ENCODE measurements around the gene DUT. TPM values are rescaled to one million over a fixed set of nuclear protein-coding genes. Genes with fewer than 3 reads are reported as not detected.

DUT gene
- 100 to 1,000 TPM; 527 TPM for total RNA-seq

- Mint-ChIP-seq H3K27me3 (no peaks in the 10 kb centered on the region), H3K36me3 (ENCODE audit: low read depth) (peaks cover 52% of the 10 kb centered on the region), H3K27ac (peak within 1 kb of the TSS; percentile 96), H3K9me3 (no peaks in the 10 kb centered on the region), H3K4me3 (peak within 1 kb of the TSS; percentile 98), H3K4me1 (ENCODE audit: low read depth) (peaks cover 32% of the 10 kb centered on the region)
- ChIA-PET CTCF (no interaction called here), POLR2A (interaction anchor here (0.6 to 2.6 kb wide), 8 partner anchors 10 to 706 kb away, joined by 3 to 27 read pairs (median 4); partner anchors contain the start of gene CEP152)
- peak; percentile 81 for ATAC-seq
- TF ChIP-seq, protein P1, sequence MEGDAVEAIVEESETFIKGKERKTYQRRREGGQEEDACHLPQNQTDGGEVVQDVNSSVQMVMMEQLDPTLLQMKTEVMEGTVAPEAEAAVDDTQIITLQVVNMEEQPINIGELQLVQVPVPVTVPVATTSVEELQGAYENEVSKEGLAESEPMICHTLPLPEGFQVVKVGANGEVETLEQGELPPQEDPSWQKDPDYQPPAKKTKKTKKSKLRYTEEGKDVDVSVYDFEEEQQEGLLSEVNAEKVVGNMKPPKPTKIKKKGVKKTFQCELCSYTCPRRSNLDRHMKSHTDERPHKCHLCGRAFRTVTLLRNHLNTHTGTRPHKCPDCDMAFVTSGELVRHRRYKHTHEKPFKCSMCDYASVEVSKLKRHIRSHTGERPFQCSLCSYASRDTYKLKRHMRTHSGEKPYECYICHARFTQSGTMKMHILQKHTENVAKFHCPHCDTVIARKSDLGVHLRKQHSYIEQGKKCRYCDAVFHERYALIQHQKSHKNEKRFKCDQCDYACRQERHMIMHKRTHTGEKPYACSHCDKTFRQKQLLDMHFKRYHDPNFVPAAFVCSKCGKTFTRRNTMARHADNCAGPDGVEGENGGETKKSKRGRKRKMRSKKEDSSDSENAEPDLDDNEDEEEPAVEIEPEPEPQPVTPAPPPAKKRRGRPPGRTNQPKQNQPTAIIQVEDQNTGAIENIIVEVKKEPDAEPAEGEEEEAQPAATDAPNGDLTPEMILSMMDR (IDR thresholded peaks at IDR 0.05): no peak
- intact Hi-C loops (cut with micrococcal nuclease): no loop called here
- peak; percentile 84 for DNase-seq
These were observed at the start of gene DUT for GRCh38 chr15:48330855-48331795. Gene DUT, plus strand, starts transcription at chr15:48331429. Its CDS starts 87 bp downstream, at chr15:48331516.

DNA sequence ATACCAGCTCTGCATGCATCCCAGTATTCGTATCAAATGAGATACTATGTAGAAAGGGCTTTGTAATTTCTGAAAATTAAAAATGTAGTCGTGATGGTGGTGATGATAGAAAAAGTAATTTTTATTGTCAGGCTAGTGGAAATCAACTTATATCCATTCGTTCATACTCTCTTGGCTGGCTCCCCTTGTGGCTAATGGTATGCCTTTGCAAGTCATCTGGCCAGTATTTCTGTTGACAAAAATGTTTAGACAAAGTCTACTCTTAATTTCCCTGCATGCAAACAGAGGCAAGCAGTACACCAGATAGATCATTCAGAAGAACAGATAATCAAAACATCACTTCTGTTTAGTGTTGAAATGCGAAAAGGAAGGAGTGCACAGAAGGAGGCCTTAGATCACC, 49.6 kb upstream of the DUT start:
- no peak for DNase-seq
- CTCF ChIA-PET: no interaction called here

DNA sequence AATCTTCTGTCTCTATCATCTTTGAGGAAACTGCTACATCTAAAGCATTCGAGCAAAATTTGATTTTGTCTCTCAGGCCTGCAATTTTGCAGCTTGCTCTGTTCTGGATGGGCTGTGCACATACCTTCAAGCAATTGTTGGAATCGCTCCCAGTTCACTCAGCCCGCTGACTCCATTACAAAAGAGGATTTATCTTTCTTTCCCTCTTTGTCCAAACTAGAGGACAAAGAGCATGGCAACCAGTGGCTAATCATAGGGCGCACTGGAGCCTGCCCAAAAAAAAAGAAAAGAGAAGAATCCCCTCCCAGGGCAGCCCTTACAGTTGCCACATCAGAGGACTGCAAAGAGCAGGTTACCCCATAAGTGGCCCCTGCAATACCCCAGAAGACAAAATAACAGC, 49.0 kb upstream of the DUT start:
- no peaks in the 10 kb centered on the region for H3K36me3 Mint-ChIP-seq (ENCODE audit: low read depth)
- ATAC-seq (no peak), DNase-seq (no peak)
- peaks cover 2% of the 10 kb centered on the region for H3K4me1 Mint-ChIP-seq (ENCODE audit: low read depth)
- H3K4me3 Mint-ChIP-seq: no peak overlapping the region
- ChIA-PET POLR2A (no interaction called here), CTCF (no interaction called here)
- peaks cover 5% of the 10 kb centered on the region for H3K27me3 Mint-ChIP-seq
- no peak overlapping the region for H3K27ac Mint-ChIP-seq
- TF ChIP-seq, protein P1 (IDR thresholded peaks at IDR 0.05): no peak
- no peaks in the 10 kb centered on the region for H3K9me3 Mint-ChIP-seq
- intact Hi-C loops (cut with micrococcal nuclease): no loop called here

More for the DNA sequence above, 49.6 kb upstream of the DUT start:
- POLR2A ChIA-PET: no interaction called here
- peaks cover 5% of the 10 kb centered on the region for H3K27me3 Mint-ChIP-seq
- intact Hi-C loops (cut with micrococcal nuclease): no loop called here
- no peaks in the 10 kb centered on the region for H3K9me3 Mint-ChIP-seq
- H3K4me1 Mint-ChIP-seq (ENCODE audit: low read depth): peaks cover 2% of the 10 kb centered on the region
- H3K27ac Mint-ChIP-seq: no peak overlapping the region
- TF ChIP-seq, protein P1 (IDR thresholded peaks at IDR 0.05): no peak
- ATAC-seq: no peak
- no peaks in the 10 kb centered on the region for H3K36me3 Mint-ChIP-seq (ENCODE audit: low read depth)
- H3K4me3 Mint-ChIP-seq: no peak overlapping the region

DNA sequence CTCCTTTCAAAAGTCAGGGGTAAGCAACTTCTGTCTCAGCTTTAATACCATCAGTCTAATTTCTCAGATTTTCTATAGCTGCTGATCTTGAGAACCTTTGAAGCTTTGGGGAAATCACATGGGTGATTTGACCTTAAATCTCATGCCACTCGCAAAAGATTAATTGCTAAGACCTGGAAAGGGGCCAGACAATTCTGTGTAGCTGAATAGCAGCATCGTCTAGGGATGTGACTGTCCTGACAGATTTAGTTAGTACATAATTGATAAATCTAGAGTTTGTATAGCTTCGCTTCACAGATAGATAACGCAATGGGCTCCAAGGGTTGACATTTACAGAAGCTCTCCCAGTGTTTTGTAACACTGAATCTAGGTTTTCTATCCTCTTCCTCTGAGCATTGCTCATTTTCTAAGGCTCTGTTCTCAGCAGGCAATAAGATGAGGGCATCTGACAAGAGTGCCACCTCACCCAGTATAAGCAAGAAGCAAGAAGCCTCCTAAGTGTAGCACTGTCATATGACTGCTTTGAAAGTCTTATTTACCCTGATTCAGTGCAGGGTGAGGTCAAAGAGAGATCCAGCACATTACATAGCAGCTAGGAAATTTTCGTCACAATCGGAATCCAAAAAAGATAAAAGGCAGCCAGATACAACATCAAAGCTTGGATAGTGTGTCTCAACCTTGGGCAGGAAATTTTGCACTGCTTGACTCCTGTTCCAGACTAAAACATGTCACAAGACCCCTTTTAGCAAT, 47.7 kb upstream of the DUT start:
- DNase-seq: no peak
- Mint-ChIP-seq H3K27ac (no peak overlapping the region), H3K9me3 (no peaks in the 10 kb centered on the region), H3K27me3 (peaks cover 5% of the 10 kb centered on the region), H3K4me1 (ENCODE audit: low read depth) (peaks cover 2% of the 10 kb centered on the region), H3K4me3 (no peak overlapping the region), H3K36me3 (ENCODE audit: low read depth) (no peaks in the 10 kb centered on the region)
- no peak for ATAC-seq
- CTCF ChIA-PET: interaction anchor here (1.2 to 4.4 kb wide), 3 partner anchors 11 to 171 kb away, joined by 3 to 16 read pairs (median 4); no protein-coding TSS in a partner anchor
- intact Hi-C loops (cut with micrococcal nuclease): no loop called here
- TF ChIP-seq, protein P1 (IDR thresholded peaks at IDR 0.05): no peak
- POLR2A ChIA-PET: no interaction called here

Data from activated CD8-positive, alpha-beta T cell treated with anti-CD3 and anti-CD28 coated beads for 36 hours (primary cell).